GM23338 (cell line): ENCODE measurements around the gene KLF9. TPM values are rescaled to one million over a fixed set of nuclear protein-coding genes. Genes with fewer than 3 reads are reported as not detected.
A peak's percentile ranks its signal among the peaks of the same experiment; 100 is the strongest.

ENCODE experiments used
- ATAC-seq: fragments of 200-7000 bp; cut with Tn5 transposase; 3 replicates; pipeline ENCODE4 v1.9.1; 2020
- DNase-seq: peaks from one replicate; pipeline ENCODE4 v3.0.0-alpha.2; 2015; ENCODE audit warnings: low spot score
- H2AFZ ChIP-seq: fragments of 200-600 bp; sonication (generic); 2 replicates; pipeline ENCODE4 v1.8.0; 2016; ENCODE audit warnings: antibody characterized with exemption, mild to moderate bottlenecking, moderate library complexity
- H3F3A ChIP-seq: fragments of 200-600 bp; sonication (generic); replicated peaks from 2 replicates; pipeline ENCODE4 v1.8.0; 2017; ENCODE audit warnings: antibody characterized with exemption, mixed run types, low read depth
- H3K27ac ChIP-seq: fragments of 200-600 bp; sonication (generic); 2 replicates; pipeline ENCODE4 v1.6.1; 2016; ENCODE audit warnings: low read depth
- H3K27me3 ChIP-seq: fragments of 200-600 bp; sonication (generic); 2 replicates; pipeline ENCODE4 v1.8.0; 2016; ENCODE audit warnings: mild to moderate bottlenecking, mixed run types, moderate library complexity; ENCODE audit not compliant: insufficient read depth
- H3K36me3 ChIP-seq: fragments of 200-600 bp; sonication (generic); 2 replicates; pipeline ENCODE4 v1.8.0; 2016; ENCODE audit warnings: mild to moderate bottlenecking; ENCODE audit not compliant: insufficient read depth
- H3K4me1 ChIP-seq: fragments of 200-600 bp; sonication (generic); 2 replicates; pipeline ENCODE4 v1.8.0; 2016; ENCODE audit warnings: mild to moderate bottlenecking, moderate library complexity; ENCODE audit not compliant: insufficient read depth
- H3K4me2 ChIP-seq: fragments of 200-600 bp; sonication (generic); 2 replicates; pipeline ENCODE4 v1.7.1; 2017; ENCODE audit warnings: mixed run types
- H3K4me3 ChIP-seq: fragments of 200-600 bp; sonication (generic); 2 replicates; pipeline ENCODE4 v1.6.1; 2016; ENCODE audit warnings: mixed run types
- H3K79me2 ChIP-seq: fragments of 200-600 bp; sonication (generic); replicated peaks from 2 replicates; pipeline ENCODE4 v1.8.0; 2017; ENCODE audit warnings: mild to moderate bottlenecking; ENCODE audit not compliant: insufficient read depth
- H3K9me2 ChIP-seq: fragments of 200-600 bp; sonication (generic); 2 replicates; pipeline ENCODE4 v1.8.0; 2017; ENCODE audit not compliant: insufficient read depth
- H4K20me1 ChIP-seq: fragments of 200-600 bp; sonication (generic); replicated peaks from 2 replicates; pipeline ENCODE4 v1.8.0; 2017; ENCODE audit warnings: mild to moderate bottlenecking; ENCODE audit not compliant: insufficient read depth
- H3K27ac Mint-ChIP-seq: 2 replicates; pipeline ENCODE4 v1.8.0; 2020; ENCODE audit warnings: inconsistent platforms, mild to moderate bottlenecking, moderate library complexity, mixed read lengths
- H3K27me3 Mint-ChIP-seq: 3 replicates; pipeline ENCODE4 v1.8.0; 2022; ENCODE audit warnings: low read depth, mild to moderate bottlenecking, moderate library complexity, mixed read lengths, inconsistent platforms; ENCODE audit not compliant: insufficient read depth, poor library complexity
- H3K36me3 Mint-ChIP-seq: 3 replicates; pipeline ENCODE4 v1.8.0; 2021; ENCODE audit warnings: low read depth, mild to moderate bottlenecking, inconsistent platforms, moderate library complexity, mixed read lengths
- H3K4me1 Mint-ChIP-seq: 3 replicates; pipeline ENCODE4 v1.8.0; 2020; ENCODE audit warnings: mild to moderate bottlenecking, inconsistent platforms, mixed read lengths
- H3K4me3 Mint-ChIP-seq: 3 replicates; pipeline ENCODE4 v1.8.0; 2021; ENCODE audit warnings: moderate library complexity, mild to moderate bottlenecking, inconsistent platforms, mixed read lengths
- H3K9me3 Mint-ChIP-seq: 3 replicates; pipeline ENCODE4 v1.8.0; 2020; ENCODE audit warnings: moderate library complexity, mild to moderate bottlenecking, inconsistent platforms, mixed read lengths
- CREB1 ChIP-seq: fragments of 250-450 bp; sonication (Bioruptor Pico); IDR thresholded peaks from 2 replicates; pipeline ENCODE4 v1.5.0; 2020; ENCODE audit warnings: low read depth, mild to moderate bottlenecking, moderate library complexity
- EZH2 ChIP-seq: fragments of 200-600 bp; sonication (generic); IDR thresholded peaks from one replicate; pipeline ENCODE4 v1.8.0; 2017; ENCODE audit warnings: antibody characterized with exemption, mild to moderate bottlenecking, low read depth; ENCODE audit not compliant: unreplicated experiment
- JUNB ChIP-seq: IDR thresholded peaks from one replicate; pipeline ENCODE4 v1.6.1; 2016; ENCODE audit warnings: antibody characterized with exemption; ENCODE audit not compliant: unreplicated experiment
- NANOG ChIP-seq: IDR thresholded peaks from 2 replicates; pipeline ENCODE4 v1.6.1; 2016; ENCODE audit warnings: antibody characterized with exemption, borderline replicate concordance
- POLR2AphosphoS5 ChIP-seq: IDR thresholded peaks from 2 replicates; pipeline ENCODE4 v1.6.1; 2016; ENCODE audit warnings: antibody characterized with exemption, low read depth
- ZNF114 ChIP-seq: fragments of 250-450 bp; sonication (Bioruptor Pico); IDR thresholded peaks from 2 replicates; pipeline ENCODE4 v1.5.0; 2020; ENCODE audit warnings: mild to moderate bottlenecking, moderate library complexity
- polyA plus RNA-seq: library from polyadenylated mRNA; unstranded; fragments of >200 nt; fragmentation: Nextera tagmentation; extraction: Ambion mirVana; gene quantifications from 2 replicates; pipeline ENCODE4 v1.2.1, GENCODE V29; 2016
- total RNA-seq: library from RNA; depleted of rRNA; stranded (reverse); fragments of >200 nt; shearing (Covaris generic); gene quantifications from 2 replicates; pipeline ENCODE4 v1.2.3, GENCODE V29; 2014
- TF ChIP-seq, protein P1 (sequence below): IDR thresholded peaks from one replicate; pipeline ENCODE4 v1.6.1; 2018; ENCODE audit warnings: antibody characterized with exemption; ENCODE audit not compliant: unreplicated experiment
- TF ChIP-seq, protein P2 (sequence below): IDR thresholded peaks from 2 replicates; pipeline ENCODE4 v1.6.1; 2016; ENCODE audit warnings: antibody characterized with exemption
- TF ChIP-seq, protein P3 (sequence below), 2 experiments: fragments of 200-600 bp in 1 of 2; sonication (generic) in 1 of 2; conservative IDR thresholded peaks; 2 replicates each; pipeline versions ENCODE4 v1.5.1 to v1.6.1; 2016 to 2017; ENCODE audit warnings: antibody characterized with exemption in 2 of 2, low read depth in 2 of 2, mild to moderate bottlenecking in 2 of 2, moderate library complexity in 1 of 2

KLF9 gene
- total and polyA plus RNA-seq, 2 experiments from 2014 or later = 0.58 to 1.5 TPM

DNA sequence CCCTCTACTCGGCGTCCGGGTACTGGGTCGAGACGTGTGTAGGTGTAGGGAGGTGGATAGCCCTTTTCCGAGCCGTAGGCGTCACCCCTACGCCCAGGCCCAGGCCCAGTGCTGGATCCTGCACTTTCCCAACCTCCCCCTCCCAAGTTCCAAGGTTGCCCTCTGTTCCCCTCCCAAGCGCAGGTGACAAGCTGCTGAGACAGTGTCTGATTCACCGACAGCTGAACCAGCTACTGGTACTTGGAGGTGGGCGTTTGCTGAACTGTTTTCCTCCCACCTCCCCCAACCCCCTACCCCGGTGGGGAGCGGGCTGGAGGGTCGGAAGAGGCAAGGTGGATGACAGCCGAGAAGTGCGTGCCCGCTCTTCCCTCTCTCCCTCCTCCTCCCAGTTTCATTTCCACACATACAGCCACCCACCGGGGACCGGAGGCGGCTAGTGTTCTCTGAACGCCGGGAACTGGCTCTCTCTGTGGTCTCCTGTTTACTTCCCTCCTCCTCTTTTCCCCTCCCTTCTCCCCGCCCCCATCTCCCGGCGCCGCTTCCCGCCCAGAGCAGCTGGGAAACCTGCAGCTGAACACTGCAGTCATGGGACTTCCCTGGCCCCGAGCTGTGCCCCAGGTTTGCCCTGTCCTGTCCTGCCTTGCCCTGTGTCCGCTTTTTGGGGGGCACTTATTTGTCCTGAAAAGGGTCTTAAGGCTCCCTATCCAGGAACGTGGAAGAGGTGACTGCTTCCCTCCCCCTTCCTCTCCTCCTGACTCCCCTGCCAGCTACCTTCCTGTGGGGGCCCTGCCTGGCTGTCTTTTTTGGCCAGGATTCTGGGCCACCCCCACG is 6.2 kb upstream of the KLF9 start:
- peaks cover 52% of the 10 kb centered on the region for H3K27me3 ChIP-seq
- no peak overlapping the region for H3K27ac Mint-ChIP-seq
- no peaks in the 10 kb centered on the region for H3F3A ChIP-seq
- peak overlapping the region; percentile 84 for H3K4me3 ChIP-seq
- ATAC-seq = peak; percentile 41
- H3K4me3 Mint-ChIP-seq = peak overlapping the region; percentile 92
- peak; percentile 77 for DNase-seq
- H3K27me3 Mint-ChIP-seq = peaks cover 22% of the 10 kb centered on the region
- peaks cover 19% of the 10 kb centered on the region for H3K4me1 ChIP-seq
- H3K9me2 ChIP-seq = no peaks in the 10 kb centered on the region
- H3K36me3 ChIP-seq = no peaks in the 10 kb centered on the region
- H3K4me2 ChIP-seq = peak overlapping the region; percentile 98
- H3K27ac ChIP-seq = 0 out of 2 replicates have a peak overlapping the region, but pooled peaks have one; percentile 55
- TF ChIP-seq CREB1 (CRISPR knock-in tag) = no peak
- 0 out of 2 replicates have a peak, but pooled peaks have one; percentile 13 for TF ChIP-seq POLR2AphosphoS5
- TF ChIP-seq, protein P1, sequence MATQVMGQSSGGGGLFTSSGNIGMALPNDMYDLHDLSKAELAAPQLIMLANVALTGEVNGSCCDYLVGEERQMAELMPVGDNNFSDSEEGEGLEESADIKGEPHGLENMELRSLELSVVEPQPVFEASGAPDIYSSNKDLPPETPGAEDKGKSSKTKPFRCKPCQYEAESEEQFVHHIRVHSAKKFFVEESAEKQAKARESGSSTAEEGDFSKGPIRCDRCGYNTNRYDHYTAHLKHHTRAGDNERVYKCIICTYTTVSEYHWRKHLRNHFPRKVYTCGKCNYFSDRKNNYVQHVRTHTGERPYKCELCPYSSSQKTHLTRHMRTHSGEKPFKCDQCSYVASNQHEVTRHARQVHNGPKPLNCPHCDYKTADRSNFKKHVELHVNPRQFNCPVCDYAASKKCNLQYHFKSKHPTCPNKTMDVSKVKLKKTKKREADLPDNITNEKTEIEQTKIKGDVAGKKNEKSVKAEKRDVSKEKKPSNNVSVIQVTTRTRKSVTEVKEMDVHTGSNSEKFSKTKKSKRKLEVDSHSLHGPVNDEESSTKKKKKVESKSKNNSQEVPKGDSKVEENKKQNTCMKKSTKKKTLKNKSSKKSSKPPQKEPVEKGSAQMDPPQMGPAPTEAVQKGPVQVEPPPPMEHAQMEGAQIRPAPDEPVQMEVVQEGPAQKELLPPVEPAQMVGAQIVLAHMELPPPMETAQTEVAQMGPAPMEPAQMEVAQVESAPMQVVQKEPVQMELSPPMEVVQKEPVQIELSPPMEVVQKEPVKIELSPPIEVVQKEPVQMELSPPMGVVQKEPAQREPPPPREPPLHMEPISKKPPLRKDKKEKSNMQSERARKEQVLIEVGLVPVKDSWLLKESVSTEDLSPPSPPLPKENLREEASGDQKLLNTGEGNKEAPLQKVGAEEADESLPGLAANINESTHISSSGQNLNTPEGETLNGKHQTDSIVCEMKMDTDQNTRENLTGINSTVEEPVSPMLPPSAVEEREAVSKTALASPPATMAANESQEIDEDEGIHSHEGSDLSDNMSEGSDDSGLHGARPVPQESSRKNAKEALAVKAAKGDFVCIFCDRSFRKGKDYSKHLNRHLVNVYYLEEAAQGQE = no peak
- TF ChIP-seq, protein P2, sequence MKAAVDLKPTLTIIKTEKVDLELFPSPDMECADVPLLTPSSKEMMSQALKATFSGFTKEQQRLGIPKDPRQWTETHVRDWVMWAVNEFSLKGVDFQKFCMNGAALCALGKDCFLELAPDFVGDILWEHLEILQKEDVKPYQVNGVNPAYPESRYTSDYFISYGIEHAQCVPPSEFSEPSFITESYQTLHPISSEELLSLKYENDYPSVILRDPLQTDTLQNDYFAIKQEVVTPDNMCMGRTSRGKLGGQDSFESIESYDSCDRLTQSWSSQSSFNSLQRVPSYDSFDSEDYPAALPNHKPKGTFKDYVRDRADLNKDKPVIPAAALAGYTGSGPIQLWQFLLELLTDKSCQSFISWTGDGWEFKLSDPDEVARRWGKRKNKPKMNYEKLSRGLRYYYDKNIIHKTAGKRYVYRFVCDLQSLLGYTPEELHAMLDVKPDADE = no peak
- TF ChIP-seq, protein P3, sequence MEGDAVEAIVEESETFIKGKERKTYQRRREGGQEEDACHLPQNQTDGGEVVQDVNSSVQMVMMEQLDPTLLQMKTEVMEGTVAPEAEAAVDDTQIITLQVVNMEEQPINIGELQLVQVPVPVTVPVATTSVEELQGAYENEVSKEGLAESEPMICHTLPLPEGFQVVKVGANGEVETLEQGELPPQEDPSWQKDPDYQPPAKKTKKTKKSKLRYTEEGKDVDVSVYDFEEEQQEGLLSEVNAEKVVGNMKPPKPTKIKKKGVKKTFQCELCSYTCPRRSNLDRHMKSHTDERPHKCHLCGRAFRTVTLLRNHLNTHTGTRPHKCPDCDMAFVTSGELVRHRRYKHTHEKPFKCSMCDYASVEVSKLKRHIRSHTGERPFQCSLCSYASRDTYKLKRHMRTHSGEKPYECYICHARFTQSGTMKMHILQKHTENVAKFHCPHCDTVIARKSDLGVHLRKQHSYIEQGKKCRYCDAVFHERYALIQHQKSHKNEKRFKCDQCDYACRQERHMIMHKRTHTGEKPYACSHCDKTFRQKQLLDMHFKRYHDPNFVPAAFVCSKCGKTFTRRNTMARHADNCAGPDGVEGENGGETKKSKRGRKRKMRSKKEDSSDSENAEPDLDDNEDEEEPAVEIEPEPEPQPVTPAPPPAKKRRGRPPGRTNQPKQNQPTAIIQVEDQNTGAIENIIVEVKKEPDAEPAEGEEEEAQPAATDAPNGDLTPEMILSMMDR (conservative IDR thresholded peaks at IDR 0.05; ENCODE audit: low read depth in 2 of 2) = no peak
- TF ChIP-seq NANOG = no peak
- no peak for TF ChIP-seq JUNB
- no peak for TF ChIP-seq EZH2
- TF ChIP-seq ZNF114 (CRISPR knock-in tag) = no peak
- H3K4me1 Mint-ChIP-seq = peaks cover 20% of the 10 kb centered on the region
- H3K9me3 Mint-ChIP-seq = no peaks in the 10 kb centered on the region; the same call in 2 of the 3 replicates
- H3K79me2 ChIP-seq = no peaks in the 10 kb centered on the region
- no peaks in the 10 kb centered on the region for H4K20me1 ChIP-seq
- peak overlapping the region; percentile 98 for H2AFZ ChIP-seq
- H3K36me3 Mint-ChIP-seq = no peaks in the 10 kb centered on the region
